Left forelimb (tissue), 1 donor: ENCODE results near the gene TOR1AIP2.
"Not testable (repeated sequence)": the region's sequence is repeated elsewhere in the genome, so short reads cannot be mapped to it uniquely, and the experiment has no call there.

ENCODE experiments used
- DNase-seq: peaks from one replicate; pipeline ENCODE4 v3.0.0-alpha.2; 2018; ENCODE audit warnings: low spot score

Gene TOR1AIP2

GRCh38 chr1:179875596-179876299 is 1.9 kb downstream of the TOR1AIP2 start:
- no peak for DNase-seq

GRCh38 chr1:179873438-179873851 is 4.2 kb downstream of the TOR1AIP2 start:
- no peak for DNase-seq

- DNase-seq: no peak
Observed at GRCh38 chr1:179872558-179872957, 5.0 kb downstream of the TOR1AIP2 start.

DNA sequence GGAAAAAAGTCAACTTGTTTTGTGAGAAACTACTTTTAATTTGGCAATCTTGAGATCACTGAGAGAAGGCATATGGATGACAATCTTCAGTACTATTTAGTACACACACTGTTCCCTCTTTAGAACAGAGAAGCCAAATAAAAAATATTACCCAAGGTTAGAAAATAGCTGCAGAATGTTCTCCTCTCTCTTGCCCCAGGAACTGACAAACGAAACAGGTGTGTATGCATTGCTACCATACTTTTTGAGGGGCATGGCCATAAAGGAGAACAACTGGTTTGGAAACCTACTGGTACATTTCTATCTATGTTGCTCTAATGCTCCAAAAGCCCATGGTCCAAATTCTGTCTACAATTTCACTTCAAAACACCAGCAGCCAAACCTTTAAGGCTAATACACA is 5.7 kb downstream of the TOR1AIP2 start:
- DNase-seq: no peak

DNA sequence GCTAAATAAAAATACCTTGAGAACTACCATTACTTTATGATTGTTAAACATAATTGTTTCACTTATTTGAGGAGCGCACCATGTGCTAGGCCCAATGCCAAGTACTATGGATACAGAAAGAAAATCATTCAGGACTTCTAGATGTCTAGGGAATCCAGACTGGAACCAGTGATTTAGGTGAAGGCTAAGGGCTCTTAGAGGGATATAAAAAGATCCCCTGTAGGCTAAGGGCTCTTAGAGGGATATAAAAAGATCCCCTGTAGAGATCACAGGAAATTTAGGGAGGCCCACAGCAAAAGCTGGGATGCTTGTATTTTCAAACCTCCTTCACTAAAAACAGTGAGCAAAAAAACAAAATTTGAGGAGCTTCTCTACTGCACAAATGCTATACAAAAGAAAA is 6.7 kb downstream of the TOR1AIP2 start:
- DNase-seq: no peak

- no peak for DNase-seq
Observed at GRCh38 chr1:179867493-179868330, 9.9 kb downstream of the TOR1AIP2 start.

GRCh38 chr1:179866616-179867015 is 11.0 kb downstream of the TOR1AIP2 start:
- DNase-seq: no peak

DNA sequence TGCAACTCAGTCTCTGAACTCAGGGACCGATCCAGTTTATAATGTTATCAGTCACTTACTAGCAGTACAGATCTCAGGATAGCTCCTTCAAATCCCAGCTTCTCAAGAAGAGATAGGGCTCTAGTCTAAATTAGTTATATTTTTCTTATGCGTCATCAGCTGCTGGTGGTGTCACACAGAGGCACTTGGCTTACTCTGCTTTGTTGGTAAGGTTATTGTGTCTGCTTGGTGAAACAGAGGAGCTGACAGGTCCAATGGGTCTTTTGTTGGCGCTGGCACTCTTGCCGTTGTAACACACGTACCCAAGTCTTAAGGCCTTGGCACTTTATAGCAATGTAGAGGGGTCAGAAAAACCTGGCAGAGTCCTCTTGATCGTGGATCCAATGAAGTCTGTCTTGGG is 12.2 kb downstream of the TOR1AIP2 start:
- DNase-seq: no peak

- DNase-seq: no peak
Observed at GRCh38 chr1:179860652-179861051, 17.0 kb downstream of the TOR1AIP2 start.

DNA sequence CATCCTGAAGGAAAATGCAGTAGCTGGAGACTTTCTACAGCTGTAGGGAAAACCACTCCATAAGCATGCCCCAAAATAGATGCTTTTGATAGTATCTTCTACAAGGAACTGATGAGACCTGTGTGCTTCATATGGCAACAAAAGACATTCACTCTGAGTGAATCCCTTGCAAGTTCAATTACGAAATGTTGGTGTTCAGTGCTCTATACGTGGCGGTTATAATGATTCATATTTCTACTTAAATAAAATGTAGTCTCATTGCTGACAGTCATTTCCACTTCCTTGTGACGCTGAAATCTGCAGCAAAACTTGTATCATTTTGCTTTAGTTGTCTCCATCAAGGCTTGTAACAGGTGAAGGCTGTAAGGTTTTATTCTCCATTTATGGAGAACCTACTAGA is 20.6 kb downstream of the TOR1AIP2 start:
- DNase-seq: no peak

- no peak for DNase-seq
Observed at GRCh38 chr1:179856296-179856695, 21.3 kb downstream of the TOR1AIP2 start.

- DNase-seq: not testable (repeated sequence)
Observed at GRCh38 chr1:179855831-179856230, 21.8 kb downstream of the TOR1AIP2 start.

DNA sequence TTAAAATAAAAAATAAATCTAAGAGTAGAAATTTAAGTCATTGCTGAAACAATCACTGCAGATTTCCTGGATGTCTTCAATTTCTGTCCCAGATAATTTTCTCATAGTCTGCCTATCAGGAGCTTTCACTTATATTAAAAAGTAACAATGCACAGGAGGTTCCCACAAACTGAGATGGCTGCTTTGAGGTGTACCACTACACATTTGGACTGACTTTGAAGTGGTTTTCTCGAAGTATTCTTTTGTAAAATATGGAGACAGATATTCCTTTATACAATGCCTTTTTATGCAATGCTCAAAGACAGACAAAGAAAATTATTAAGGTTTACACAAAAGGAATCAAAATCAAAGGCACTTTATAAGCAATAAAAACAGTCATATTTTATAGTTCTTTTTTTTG is 24.5 kb downstream of the TOR1AIP2 start:
- no peak for DNase-seq

- no peak for DNase-seq
Observed at GRCh38 chr1:179848233-179848632, 29.4 kb downstream of the TOR1AIP2 start.

GRCh38 chr1:179840107-179840506 is 37.5 kb downstream of the TOR1AIP2 start:
- DNase-seq: no peak

GRCh38 chr1:179836686-179837445 is 40.7 kb downstream of the TOR1AIP2 start:
- DNase-seq: not testable (repeated sequence)

DNA sequence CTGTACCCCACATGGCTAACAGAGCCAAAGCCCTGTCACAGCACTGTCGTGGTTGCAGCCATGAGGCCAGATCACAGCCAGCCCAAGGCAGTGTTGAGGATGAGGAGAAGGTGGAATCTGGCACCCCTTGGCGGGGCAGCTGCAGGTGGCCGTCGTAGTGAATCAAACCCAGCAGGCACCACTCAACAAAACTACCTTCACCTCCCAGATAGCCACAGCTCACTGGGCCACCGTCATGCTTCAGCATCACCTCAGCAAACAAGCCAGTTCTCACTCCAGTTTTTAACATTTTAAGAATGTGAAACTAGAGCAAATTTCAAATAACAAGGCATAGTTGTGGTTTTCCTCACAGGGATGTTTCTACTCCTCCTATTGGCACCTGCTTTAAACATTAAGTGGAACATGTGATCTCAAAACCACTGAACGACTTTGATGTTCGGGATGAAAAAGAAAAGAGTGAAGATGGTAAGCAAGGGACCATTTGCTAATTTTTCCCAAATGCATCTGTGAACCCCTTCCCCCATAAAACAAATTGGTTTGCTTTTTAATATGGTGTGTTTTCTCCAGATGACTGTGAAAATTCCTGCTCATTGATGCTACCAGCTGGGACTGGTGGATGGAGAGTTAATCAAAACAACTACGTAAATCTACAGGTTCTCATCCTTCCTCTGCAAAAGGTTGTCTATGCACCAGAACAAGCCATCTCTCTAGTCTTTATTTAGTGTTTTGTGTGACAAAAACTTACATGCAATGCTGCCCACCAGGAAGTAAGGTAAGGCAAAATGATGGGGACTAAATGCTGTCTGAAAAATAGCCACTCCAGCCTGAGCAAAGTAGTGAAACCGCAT is 45.5 kb downstream of the TOR1AIP2 start:
- DNase-seq: no peak

DNA sequence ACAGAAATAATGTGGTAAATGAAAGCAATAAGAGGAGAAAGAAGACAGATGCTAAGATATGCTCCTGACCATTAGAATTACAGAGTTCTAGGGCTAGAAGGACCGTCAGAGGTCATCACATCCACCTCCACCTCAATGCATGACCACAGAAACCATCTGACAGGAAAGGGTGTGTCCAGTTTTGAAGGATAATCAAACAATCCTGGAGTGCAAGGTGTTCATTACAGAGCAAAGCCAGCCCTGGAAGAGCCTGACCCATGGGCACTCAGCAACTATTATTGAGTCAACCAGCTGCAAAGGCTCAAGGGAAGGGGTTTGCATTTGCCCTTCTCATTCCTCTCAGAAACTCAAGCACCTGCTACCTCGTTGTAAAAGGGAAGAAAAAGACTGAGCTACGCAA is 46.4 kb downstream of the TOR1AIP2 start:
- DNase-seq: no peak

GRCh38 chr1:179828554-179829110 is 49.0 kb downstream of the TOR1AIP2 start:
- DNase-seq: no peak

DNA sequence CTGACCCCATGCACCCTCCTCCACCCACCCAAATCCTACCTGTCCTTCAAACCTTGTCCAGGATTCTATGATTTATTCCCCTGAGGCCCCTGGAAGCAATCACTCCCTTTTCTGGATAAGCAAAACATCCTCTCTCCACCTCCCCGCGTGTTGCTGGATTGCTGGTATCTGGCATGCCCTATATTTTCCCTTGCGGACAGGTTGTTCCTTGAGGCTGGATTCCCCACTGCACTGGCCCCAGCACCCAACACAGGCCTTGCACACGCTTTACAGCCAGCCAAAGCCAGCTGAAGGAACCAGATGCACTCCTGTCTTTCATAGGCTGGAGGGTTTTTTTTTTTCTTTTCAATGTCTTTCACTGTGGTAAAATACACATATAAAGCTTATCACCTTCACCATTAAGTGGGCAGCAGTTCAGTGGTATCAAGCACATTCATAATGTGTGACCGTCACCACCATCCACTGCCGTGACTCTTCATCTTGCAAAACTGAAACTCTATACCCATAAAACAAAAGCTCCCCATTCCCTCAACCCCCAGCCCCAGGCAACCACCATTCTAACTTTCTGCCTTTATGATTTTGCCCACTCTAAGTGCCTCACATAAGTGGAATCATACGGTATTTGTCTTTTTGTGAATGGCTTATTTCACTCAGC is 50.9 kb downstream of the TOR1AIP2 start:
- DNase-seq: no peak
